Loucy (cell line): ENCODE data around the gene CEP135.

Source experiments
- EZH2phosphoT487 ChIP-seq: fragments of 200-600 bp; IDR thresholded peaks from 2 replicates; pipeline ENCODE4 v1.6.1; 2018; ENCODE audit warnings: antibody characterized with exemption, mild to moderate bottlenecking, moderate library complexity, borderline replicate concordance
- TF ChIP-seq, protein P1 (sequence below): fragments of 200-600 bp; sonication (generic); conservative IDR thresholded peaks from 2 replicates; pipeline ENCODE4 v1.5.1; 2014; ENCODE audit warnings: mild to moderate bottlenecking, antibody characterized with exemption, low read length

DNA sequence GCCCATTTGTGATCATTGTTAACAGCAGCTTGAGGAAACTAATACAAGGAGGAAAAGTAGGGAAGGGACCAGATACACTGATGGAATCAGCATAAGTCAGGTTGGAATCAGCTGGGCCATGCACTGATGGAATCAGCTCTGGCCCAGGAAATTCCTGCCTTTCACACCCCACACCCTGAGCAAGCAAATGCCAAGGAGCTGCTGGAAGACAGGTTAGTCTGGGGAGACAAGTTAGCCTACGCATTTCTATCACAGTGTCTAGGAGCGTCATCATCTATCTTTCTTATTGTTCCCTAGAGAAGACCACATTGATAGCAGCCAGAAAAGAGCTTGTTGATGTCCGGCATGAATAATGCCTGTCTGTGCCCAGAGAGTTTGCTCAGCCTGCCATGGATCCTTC is 16.2 kb upstream of the CEP135 start:
- TF ChIP-seq, protein P1, sequence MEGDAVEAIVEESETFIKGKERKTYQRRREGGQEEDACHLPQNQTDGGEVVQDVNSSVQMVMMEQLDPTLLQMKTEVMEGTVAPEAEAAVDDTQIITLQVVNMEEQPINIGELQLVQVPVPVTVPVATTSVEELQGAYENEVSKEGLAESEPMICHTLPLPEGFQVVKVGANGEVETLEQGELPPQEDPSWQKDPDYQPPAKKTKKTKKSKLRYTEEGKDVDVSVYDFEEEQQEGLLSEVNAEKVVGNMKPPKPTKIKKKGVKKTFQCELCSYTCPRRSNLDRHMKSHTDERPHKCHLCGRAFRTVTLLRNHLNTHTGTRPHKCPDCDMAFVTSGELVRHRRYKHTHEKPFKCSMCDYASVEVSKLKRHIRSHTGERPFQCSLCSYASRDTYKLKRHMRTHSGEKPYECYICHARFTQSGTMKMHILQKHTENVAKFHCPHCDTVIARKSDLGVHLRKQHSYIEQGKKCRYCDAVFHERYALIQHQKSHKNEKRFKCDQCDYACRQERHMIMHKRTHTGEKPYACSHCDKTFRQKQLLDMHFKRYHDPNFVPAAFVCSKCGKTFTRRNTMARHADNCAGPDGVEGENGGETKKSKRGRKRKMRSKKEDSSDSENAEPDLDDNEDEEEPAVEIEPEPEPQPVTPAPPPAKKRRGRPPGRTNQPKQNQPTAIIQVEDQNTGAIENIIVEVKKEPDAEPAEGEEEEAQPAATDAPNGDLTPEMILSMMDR, result no peak
- TF ChIP-seq EZH2phosphoT487, result no peak
